ENCODE results near the gene PNPLA7.
"Not testable (repeated sequence)": the region's sequence is repeated elsewhere in the genome, so short reads cannot be mapped to it uniquely, and the experiment has no call there.

The PNPLA7 gene

DNA sequence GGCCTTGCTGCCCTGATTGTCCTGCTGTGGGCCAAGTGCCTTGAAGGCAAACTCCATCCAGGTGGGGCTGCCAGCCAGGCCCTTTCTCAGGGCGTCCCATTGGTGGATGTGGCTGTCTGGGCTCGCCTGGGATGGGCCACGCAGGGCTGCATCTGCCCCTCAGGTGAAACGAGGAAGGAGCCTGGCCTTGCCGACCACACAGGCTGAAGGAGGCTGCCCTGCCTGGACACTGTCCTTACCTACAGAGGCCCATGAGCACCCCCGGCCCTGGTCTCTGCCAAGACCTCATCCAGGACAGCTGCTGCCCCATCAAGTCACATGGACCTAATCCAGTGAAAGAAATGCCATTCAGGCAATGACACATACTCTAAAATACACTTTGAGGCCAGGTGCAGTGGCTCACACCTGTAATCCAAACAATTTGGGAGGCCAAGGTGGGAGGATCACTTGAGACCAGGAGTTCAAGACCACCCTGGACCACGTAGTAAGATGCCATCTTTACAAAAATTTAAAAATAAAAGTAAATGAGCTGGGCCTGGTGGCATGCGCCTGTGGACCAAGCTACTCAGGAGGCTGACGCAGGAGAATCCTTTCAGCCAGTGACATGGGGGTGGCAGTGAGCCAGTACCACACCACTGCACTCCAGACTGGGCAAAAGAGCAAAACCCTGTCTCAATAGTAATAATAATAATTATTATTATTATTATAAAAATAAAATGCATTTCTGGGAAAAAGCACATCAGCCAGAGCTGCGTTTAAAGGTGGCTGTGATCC, 33.9 kb downstream of the PNPLA7 start:
- DNase-seq (ENCODE audit: low read depth in 2 of 2, low spot score in 1 of 2) = no peak

DNA sequence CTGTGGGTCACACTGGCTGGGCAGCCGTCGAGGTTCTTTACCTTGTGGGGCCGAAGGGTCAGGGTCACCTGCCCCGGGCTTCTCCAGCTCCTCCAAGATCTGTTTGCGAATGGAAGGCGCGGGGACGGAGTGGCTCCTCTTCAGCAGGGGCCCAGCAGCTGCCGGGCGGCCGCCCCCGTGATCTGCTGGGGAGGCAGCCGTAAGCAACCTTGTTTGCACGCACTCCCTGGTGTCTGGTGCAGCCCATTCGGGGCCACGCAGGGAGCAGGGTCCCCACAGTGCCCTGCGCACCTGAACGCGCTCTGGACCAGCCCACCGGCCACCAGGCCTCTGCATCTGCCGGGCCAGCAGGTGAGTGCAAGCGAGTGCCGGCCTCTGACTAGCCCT, 34.9 kb downstream of the PNPLA7 start:
- DNase-seq (ENCODE audit: low read depth in 2 of 2, low spot score in 1 of 2) = no peak

DNA sequence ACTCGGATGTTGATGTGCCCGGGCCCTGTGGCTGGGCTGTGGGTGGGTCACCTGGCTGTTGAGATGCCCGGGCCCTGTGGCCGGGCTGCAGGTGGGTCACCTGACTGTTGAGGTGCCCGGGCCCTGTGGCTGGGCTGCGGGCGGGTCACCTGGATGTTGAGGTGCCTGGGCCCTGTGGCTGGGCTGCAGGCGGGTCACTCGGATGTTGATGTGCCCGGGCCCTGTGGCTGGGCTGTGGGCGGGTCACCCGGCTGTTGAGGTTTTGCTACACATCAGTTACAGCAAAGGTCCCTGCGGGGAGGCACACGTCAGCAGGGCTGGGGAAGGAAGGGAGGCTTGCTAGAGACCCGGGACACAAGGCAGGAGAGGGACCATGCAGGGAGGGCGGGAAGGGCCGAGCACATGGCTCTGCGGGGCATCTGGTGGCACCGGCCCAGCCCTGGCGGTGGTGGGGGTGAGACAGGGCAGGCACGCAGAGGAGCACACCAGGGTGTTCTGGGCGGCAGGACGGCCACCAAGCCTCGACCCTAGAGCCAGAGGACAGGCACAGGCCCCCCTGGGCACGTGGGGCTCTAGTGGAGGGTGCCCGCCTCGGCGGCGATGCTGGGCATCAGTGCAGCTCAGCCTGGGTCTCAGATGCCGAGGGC, 35.4 kb downstream of the PNPLA7 start:
- DNase-seq (ENCODE audit: low read depth in 2 of 2, low spot score in 1 of 2) = no peak

DNA sequence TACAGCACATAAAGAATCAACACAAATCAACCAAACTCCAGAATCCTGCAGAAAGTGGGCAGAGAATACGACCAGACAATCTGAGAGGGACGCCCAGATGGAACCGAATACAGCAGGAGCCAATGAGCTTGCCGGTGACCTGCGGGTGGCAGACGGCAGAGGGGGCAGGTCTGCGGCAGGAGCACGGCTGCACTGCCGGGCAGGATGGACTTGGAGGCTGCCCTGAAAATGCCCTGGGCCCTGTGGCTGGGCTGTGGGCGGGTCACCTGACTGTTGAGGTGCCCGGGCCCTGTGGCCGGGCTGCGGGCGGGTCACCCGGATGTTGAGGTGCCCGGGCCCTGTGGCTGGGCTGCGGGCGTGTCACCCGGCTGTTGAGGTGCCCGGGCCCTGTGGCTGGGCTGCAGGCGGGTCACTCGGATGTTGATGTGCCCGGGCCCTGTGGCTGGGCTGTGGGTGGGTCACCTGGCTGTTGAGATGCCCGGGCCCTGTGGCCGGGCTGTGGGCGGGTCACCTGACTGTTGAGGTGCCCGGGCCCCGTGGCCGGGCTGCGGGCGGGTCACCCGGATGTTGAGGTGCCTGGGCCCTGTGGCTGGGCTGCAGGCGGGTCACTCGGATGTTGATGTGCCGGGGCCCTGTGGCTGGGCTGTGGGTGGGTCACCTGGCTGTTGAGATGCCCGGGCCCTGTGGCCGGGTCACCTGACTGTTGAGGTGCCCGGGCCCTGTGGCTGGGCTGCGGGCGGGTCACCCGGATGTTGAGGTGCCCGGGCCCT, 36.2 kb downstream of the PNPLA7 start:
- not testable (repeated sequence) for DNase-seq (ENCODE audit: low read depth in 2 of 2, low spot score in 1 of 2)

DNA sequence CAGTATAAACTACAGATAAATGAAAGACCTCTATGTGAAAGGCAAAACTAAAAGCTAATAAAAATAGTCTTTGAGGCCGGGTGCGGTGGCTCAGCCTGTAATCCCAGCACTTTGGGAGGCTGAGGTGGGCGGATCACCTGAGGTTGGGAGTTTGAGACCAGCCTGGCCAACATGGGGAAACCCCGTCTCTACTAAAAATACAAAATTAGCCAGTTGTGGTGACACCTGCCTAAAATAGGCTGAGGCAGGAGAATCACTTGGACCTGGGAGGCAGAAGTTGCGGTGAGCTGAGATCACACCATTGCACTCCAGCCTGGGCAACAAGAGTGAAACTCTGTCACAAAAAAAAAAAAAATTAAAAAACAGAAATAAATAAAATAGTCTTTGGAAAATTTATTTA, 37.1 kb downstream of the PNPLA7 start:
- not testable (repeated sequence) for DNase-seq (ENCODE audit: low read depth in 2 of 2, low spot score in 1 of 2)

DNA sequence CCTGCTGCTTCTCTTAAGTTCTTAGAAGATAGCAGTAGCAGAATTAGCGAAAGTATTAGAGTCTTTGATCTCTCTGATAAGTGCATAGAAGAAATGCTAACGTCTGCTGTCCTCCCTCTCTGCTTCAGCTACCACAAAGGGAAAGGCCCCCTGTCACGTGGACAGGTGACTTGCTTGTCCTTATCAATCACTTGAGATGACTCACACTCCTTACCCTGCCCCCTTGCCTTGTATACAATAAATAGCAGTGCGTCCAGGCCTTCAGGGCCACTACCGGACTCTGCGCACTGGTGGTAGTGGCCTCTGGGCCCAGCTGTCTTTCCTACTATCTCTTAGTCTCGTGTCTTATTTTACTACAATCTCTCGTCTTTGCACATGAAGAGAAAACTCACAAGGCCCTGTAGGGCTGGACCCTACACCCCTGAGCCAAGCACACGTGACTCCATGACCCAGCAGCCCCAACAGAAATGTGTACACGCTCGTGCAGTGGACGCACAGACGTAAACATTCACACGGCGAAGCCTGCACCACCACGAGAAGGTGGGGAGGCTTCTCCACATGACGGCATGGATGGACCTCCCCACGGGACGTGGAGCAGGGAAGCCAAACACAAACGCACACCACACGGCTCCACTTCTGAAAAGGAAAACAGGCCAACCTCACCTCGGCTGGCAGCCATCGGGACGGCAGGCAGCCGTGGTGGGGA, 38.3 kb downstream of the PNPLA7 start:
- DNase-seq (ENCODE audit: low read depth in 2 of 2, low spot score in 1 of 2) = no peak

DNA sequence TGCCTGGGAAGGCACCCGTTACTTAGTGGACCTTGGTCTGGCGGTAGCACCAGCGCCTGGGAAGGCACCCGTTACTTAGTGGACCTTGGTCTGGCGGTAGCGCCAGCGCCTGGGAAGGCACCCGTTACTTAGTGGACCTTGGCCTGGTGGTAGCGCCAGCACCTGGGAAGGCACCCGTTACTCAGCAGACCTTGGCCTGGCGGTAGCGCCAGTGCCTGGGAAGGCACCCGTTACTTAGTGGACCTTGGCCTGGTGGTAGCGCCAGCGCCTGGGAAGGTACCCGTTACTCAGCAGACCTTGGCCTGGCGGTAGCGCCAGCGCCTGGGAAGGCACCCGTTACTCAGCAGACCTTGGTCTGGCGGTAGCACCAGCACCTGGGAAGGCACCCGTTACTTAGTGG, 39.1 kb downstream of the PNPLA7 start:
- not testable (repeated sequence) for DNase-seq (ENCODE audit: low read depth in 2 of 2, low spot score in 1 of 2)

DNA sequence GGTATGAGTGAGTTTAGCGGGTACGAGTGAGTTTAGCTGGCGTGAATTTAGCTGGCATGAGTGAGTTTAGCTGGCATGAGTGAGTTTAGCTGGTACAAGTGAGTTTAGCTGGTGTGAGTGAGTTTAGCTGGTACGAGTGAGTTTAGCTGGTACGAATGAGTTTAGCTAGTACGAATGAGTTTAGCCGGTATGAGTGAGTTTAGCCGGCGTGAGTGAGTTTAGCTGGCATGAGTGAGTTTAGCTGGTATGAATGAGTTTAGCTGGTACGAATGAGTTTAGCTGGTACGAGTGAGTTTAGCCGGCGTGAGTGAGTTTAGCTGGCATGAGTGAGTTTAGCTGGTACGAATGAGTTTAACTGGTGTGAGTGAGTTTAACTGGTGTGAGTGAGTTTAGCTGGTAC, 41.0 kb downstream of the PNPLA7 start:
- DNase-seq (ENCODE audit: low read depth in 2 of 2, low spot score in 1 of 2) = no peak

DNA sequence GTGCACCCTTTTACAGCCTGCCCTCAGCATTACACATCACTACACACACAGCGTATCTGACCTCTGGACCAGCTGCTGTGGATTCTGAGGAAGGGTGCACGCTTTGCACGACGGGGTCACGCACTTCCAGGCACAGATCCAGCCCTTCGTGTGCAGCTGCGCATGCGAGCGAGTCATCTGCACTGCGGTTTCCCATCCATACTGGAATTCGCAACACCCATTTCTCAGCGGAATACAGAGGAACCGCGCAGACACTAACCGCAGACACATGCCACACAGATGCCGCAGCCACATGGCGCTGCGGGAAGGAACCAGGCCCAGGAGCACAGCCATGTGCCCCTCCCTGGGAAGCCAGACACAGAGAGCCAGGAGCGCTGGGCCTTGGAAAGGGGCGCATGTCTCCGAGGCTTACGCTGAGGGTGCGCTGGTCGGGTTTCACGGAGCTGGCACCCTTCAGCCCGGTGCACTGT, 43.5 kb downstream of the PNPLA7 start:
- no peak for DNase-seq (ENCODE audit: low read depth in 2 of 2, low spot score in 1 of 2)

DNA sequence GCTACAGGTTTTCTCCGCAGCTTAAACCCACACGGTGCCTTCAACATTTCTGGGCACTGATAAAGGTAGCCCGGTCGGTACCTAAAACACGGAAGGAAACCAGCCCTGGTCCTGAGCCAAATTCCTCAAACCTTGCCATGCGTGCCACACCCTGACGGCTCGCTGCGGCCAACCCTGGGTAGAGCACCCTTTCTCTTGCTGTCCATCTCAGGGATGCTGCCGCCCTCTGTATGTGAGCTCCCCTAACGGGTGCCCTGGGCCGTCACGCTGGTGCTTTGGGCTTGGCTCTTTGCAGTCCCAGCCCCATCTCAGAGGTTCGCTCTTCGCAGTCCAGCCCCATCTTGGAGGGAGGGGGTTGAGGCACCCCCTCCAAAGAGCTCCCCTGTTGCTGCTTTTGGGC, 43.9 kb downstream of the PNPLA7 start:
- DNase-seq (ENCODE audit: low read depth in 2 of 2, low spot score in 1 of 2) = no peak

DNA sequence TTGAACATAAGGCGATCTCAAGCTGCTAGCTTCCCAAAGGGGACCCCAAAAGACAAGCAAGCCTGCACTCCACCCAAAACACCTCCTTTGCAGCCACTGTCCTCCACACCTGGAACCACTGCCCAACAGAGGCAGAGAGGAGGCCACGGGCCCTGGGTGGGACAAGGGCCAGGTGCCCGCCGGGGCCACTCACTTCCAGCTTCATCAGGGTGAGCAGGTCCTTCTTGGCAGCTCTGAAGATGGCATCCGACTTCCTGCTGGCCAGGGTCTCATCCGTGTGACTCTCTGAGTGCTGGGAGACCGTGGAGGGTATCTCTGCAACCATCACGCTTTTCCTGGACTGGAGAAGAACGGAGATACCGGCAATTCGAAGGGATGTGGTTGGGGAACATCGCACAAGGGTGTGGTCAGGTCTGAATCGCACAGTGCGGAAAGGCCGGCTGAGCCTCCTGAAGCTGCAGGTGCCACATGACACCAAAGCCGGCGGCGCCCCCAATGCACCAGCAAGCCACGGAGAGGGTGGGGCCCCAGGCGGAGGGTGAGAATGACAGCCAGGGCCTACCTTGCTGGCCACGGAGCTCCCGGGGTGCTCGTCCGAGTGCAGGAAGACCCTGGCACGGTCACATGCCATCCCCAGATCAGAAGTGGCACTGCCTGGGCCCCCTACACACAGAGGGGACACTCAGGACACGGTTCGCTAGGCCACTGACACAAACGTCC, 44.6 kb downstream of the PNPLA7 start:
- no peak for DNase-seq (ENCODE audit: low read depth in 2 of 2, low spot score in 1 of 2)

DNA sequence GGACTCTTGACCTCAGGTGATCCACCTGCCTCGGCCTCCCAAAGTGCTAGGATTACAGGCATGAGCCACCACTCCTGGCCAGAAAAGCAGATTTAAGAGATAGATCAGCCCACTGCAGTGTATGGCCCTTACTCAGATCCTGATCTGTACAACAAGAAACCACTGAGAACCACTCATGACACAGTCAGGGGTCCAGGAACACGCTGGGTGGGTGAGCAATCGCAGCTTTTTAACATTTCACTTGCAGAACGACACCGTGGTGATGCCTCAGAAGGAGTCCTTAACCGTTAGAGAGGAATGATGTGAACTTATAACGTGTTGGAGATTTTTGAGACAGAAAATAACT, 45.8 kb downstream of the PNPLA7 start:
- no peak for DNase-seq (ENCODE audit: low read depth in 2 of 2, low spot score in 1 of 2)

DNA sequence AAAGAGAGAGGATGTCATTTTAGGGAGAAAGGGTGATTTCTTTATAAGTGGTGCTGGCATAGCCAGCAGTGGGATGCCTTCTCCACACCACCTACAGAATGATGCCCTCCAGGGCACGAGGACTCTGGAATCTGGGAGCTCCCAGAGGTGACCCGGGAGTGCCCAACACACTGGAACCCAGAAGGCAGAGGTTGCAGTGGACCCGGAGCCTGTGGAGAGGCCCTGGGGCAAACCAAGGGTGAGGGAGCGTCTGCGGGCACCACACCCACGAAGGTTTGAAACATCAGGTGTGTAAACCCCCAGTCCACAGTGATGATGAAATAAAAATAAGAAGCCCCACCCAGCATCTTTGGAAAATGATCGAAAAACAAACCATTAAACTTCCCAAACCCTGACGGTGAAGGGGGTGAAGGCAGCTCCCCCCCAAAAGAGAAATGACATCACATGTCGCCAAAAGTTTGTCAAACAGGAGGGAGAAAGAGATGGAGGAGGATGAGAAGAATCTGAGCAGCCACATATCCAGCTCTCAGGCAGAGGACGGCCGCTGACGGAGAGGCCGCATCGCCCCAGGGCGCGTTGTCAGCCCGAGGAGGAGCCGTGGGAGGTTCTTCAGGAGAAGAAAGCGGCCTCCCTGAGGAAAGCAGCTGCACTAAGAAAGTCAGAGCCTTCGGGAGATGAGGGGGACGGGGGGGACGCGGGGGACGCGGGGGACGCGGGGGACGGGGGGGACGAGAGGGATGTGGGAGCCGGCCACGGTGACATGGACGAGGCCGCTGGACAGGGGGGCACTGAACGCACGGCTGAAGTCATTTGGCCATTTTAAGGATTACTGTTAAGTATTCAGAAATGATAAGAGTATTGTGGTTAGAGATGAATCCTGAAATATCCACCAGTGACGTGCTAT, 47.9 kb downstream of the PNPLA7 start:
- DNase-seq (ENCODE audit: low read depth in 2 of 2, low spot score in 1 of 2) = no peak

DNA sequence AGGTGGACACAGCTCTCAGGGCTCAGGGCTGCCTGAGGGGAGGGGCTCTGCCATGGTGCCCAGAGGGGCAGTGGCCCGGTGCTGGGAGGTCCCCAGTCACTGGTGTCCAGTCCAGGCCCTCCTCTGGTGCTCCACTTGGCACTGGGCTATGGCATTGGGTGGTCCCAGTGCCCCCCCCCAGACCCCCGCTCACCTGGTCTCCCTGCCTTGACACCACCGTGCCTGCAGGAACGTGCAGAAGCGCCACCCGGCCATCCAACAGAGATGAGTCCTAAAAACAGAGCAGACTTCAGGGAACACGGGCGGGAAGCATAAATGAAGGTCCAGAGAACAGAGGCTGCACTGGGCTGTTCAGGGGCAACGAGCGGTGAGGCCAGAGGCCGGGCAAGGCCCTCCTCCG, 48.7 kb downstream of the PNPLA7 start:
- no peak for DNase-seq (ENCODE audit: low read depth in 2 of 2, low spot score in 1 of 2)

DNA sequence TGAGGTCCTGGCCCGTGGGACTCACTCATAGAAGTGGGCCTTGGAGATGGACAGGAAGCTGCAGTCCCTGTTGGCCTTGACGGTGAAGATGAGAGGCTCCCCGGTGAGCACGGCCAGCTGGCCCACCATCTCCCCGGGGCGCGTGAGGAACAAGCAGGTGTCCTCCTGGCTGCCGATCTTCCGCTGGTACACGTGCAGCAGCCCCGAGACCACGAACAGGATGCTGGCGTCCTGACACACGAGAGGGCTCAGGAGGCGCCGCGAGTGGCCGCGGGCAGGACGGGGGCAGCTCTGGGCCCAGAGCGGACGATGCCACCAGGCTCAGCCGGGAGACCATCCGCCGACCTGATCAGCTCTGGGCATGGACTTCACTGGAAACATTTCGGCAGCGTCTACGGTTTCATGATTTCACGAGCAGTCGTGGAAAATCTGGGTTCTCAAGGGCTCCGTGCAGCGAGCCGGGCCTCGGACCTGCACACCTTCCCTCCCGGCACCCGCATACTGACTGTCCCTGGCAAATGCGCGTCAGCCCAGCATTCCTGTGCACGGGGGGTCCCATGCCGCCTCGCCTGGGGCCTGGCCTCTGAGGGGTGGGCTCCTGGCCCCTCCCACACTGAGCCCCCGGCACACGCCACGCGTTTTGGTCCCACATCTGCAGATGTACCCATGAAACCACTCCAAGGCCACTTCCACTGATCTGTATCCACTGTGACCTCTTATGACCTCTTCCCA, 49.4 kb downstream of the PNPLA7 start:
- DNase-seq (ENCODE audit: low read depth in 2 of 2, low spot score in 1 of 2) = no peak

DNA sequence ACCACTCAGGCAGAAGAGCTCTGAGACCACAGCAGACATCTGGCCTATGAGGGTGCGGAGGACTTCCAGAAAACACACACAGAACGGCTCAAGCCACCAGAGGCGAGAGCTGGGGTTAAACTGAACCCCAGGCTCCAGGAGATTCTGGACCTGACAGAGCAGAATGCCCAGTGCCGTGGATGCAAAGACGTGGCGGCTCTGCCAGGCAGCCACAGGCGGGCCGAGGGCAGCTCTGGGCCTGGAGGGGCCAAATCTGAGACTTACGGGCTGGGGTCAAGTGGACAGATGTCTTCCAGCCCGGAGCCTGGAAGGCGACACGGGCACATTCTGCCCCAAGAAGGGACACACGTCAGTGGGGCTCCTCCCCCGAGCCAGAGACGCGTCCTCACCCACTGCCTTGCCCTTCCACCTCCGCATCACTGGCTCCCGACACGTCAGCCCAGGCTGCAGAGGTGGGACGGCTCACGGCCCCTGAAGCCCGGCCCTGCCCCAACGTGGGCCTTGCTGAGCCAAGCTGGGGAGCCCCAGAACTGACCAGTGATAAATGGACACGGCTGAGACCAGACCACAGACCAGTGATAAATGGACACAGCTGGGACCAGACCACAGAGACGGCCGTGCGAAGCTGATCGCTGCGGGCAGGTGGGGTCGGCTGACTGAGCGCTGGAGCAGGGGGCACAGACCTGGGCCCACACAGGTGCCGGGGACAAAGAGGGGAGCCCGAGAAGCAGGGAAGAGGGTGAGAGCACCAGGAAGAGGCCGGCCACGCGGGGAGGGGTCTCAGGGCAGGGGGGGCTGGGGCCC, 50.1 kb downstream of the PNPLA7 start:
- DNase-seq (ENCODE audit: low read depth in 2 of 2, low spot score in 1 of 2) = no peak

DNA sequence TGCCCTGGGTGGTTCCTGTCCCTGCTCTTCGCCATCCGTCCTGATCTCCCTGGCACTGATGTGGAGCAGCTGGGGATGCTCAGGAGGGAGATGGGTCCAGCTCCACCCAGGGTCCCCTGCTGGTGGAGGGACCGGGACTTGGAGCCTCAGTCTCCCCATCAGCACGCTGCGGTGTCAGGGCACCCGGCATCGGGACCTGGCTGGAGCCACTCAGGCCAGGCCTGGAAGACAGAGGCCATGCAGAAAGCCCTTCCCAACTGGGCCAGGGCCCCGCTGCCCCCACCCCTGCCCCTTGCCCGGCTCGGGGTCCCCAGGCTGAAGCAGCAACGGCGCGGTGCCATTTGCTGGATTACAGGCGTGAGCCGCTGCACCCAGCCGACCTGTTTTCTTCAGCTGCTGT, 50.8 kb downstream of the PNPLA7 start:
- no peak for DNase-seq (ENCODE audit: low read depth in 2 of 2, low spot score in 1 of 2)

DNA sequence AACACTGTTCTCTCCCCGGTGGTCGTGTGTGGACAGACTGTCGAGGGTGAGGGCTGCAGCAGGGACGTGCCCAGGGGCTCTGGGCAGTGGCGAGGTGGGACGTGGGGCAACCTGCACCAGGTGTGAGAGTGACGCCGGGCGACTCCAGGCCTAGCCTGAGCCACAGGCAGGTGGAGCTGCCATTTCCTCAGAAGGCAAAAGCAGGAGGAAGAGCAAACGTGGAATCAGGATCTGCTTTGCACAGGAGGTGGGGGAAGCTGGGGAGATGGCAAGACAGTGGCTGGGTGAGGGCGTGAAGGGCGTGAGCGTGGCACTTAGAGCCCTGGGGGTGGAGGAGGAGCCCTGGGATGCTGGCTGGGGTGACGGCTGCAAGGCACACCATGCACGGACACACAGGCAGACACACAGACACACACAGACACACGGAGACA, 51.5 kb downstream of the PNPLA7 start:
- no peak for DNase-seq (ENCODE audit: low read depth in 2 of 2, low spot score in 1 of 2)
